ENCODE measurements around the gene ING4. TPM values are rescaled to one million over a fixed set of nuclear protein-coding genes. Genes with fewer than 3 reads are reported as not detected.

The ING4 gene
- total RNA-seq, 4 donors from 2014 or later, result 45.1 to 58.3 (median 49.9) TPM

- no peak overlapping the region for H3K4me3 ChIP-seq
- peaks cover 45 to 68% (median 61%) of the 10 kb centered on the region in 4 donors for H3K4me1 ChIP-seq
- no peaks in the 10 kb centered on the region for H3K27me3 ChIP-seq
- no peak for TF ChIP-seq CTCF (IDR thresholded peaks at IDR 0.05)
- TF ChIP-seq POLR2AphosphoS5 (IDR thresholded peaks at IDR 0.05), result no peak
- no peak for TF ChIP-seq POLR2A (IDR thresholded peaks at IDR 0.05; ENCODE audit: low read depth)
- no peak for DNase-seq (ENCODE audit: extremely low spot score)
- intact Hi-C loops (cut with DNase I), result no loop called here
- peaks cover 0 to 6% (median 0%) of the 10 kb centered on the region in 4 donors for H3K36me3 ChIP-seq
- 61% methylated on average over 8 of the region's 8 CpGs for WGBS
- H3K9me3 ChIP-seq, result no peaks in the 10 kb centered on the region
- peak overlapping the region; percentile 95 to 99 (median 99) for H3K27ac ChIP-seq (replicated peaks in 1 of 4)
These were observed 54.2 kb downstream of the ING4 start for GRCh38 chr12:6608592-6609281.

- no peak for DNase-seq (ENCODE audit: extremely low spot score)
- H3K4me1 ChIP-seq, result peaks cover 45 to 68% (median 61%) of the 10 kb centered on the region in 4 donors
- no peaks in the 10 kb centered on the region for H3K27me3 ChIP-seq
- H3K36me3 ChIP-seq, result peaks cover 0 to 6% (median 0%) of the 10 kb centered on the region in 4 donors
- H3K27ac ChIP-seq (replicated peaks in 1 of 4), result peak overlapping the region; percentile 95 to 99 (median 99)
- no peak overlapping the region for H3K4me3 ChIP-seq
- 9% methylated on average over 8 of the region's 8 CpGs for WGBS
- no peaks in the 10 kb centered on the region for H3K9me3 ChIP-seq
- intact Hi-C loops (cut with DNase I), result no loop called here
- no peak for TF ChIP-seq POLR2A (IDR thresholded peaks at IDR 0.05; ENCODE audit: low read depth)
- no peak for TF ChIP-seq EP300 (IDR thresholded peaks at IDR 0.05)
- TF ChIP-seq POLR2AphosphoS5 (IDR thresholded peaks at IDR 0.05), result peak in 1 of 2 donors; percentile 22
These were observed 54.9 kb downstream of the ING4 start for GRCh38 chr12:6607751-6608591.

GRCh38 chr12:6606331-6607131 is 56.4 kb downstream of the ING4 start:
- Histone ChIP-seq H3K36me3 (peaks cover 9 to 15% (median 11%) of the 10 kb centered on the region in 4 donors), H3K4me1 (peaks cover 42 to 65% (median 58%) of the 10 kb centered on the region in 4 donors), H3K4me3 (peak overlapping the region; percentile 83 to 98 (median 95)), H3K27ac (replicated peaks in 1 of 4) (peak overlapping the region; percentile 95 to 99 (median 99)), H3K27me3 (no peaks in the 10 kb centered on the region), H3K9me3 (no peaks in the 10 kb centered on the region)
- WGBS, result 0% methylated on average over 13 of the region's 70 CpGs
- no peak for TF ChIP-seq CTCF (IDR thresholded peaks at IDR 0.05)
- TF ChIP-seq POLR2AphosphoS5 (IDR thresholded peaks at IDR 0.05), result peak; percentile 25 to 55
- intact Hi-C loops (cut with DNase I), result no loop called here
- no peak for DNase-seq (ENCODE audit: extremely low spot score)

DNA sequence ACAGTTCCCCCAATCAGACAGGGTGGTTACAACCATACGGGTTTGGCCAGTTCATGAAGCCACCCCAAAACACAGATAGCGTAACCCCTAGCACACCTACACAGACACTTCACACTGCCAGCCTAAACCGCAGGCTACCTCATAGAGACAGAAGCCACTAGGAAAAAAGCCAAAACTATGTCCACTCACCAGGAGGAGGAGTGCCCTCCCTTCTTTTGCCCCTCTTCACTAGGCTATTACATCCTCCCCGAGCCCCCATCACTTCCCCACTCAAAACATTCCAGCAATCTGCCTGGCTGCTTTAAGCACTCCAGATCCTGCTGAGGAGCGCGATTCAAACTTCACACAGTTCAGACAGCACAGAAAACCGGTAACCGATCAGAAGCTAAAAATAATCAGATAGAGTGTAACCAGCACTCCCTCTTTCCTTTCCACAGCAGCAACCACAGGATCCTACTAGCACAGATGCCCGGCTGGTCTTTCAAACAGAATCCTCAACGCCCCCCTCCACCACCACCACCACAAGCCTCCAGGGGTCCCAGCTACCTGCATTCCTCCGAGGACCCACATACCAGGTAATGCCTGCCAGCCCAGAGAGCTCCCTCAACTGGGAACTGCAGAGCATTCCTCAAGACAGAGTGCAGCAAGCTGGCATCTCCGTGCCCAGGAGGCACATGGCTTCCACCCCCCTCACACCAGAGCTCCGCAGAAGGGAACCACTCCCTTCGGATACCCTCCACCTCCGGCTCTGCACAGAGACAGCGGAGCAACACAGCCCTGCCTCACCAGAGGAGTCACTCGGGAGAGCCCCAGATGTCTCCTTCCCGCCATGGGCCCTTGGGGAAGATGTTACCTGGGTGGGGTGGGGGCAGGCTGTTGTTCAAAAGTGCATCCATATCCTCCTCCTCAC is 57.2 kb downstream of the ING4 start:
- H3K27ac ChIP-seq (replicated peaks in 1 of 4), result peak overlapping the region; percentile 95 to 99 (median 99)
- H3K9me3 ChIP-seq, result no peaks in the 10 kb centered on the region
- peaks cover 17 to 23% (median 20%) of the 10 kb centered on the region in 4 donors for H3K36me3 ChIP-seq
- no peaks in the 10 kb centered on the region for H3K27me3 ChIP-seq
- TF ChIP-seq EP300 (IDR thresholded peaks at IDR 0.05) (no peak), POLR2AphosphoS5 (IDR thresholded peaks at IDR 0.05) (no peak), POLR2A (IDR thresholded peaks at IDR 0.05; ENCODE audit: low read depth) (no peak), CTCF (IDR thresholded peaks at IDR 0.05) (no peak)
- peak overlapping the region; percentile 83 to 98 (median 95) for H3K4me3 ChIP-seq
- intact Hi-C loops (cut with DNase I), result no loop called here
- peaks cover 42 to 56% (median 50%) of the 10 kb centered on the region in 4 donors for H3K4me1 ChIP-seq
- DNase-seq (ENCODE audit: extremely low spot score), result no peak
- WGBS, result 6% methylated on average over 15 of the region's 18 CpGs

Data from esophagus muscularis mucosa (tissue), 4 donors.